ENCODE data around the gene DYNAP.

The DYNAP gene

DNA sequence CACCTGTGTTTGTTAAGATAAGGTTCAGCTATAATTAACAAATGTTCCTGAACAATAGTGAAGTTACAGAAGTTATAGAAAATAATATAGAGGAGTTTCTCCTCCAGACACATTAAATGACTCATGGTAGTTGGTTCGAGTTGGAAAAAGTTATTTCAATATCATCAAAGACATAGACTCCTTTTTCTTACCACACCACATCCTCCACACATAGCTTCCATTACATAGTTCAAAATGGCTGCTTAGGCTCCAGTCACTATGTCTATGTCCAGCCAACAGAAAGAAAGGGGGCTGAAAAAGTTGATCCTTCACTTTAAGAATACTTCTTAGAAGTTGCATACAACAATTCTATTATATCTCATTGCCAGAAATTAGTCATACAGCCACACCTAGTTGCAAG is 50.7 kb downstream of the DYNAP start:
- no peak for DNase-seq

DNA sequence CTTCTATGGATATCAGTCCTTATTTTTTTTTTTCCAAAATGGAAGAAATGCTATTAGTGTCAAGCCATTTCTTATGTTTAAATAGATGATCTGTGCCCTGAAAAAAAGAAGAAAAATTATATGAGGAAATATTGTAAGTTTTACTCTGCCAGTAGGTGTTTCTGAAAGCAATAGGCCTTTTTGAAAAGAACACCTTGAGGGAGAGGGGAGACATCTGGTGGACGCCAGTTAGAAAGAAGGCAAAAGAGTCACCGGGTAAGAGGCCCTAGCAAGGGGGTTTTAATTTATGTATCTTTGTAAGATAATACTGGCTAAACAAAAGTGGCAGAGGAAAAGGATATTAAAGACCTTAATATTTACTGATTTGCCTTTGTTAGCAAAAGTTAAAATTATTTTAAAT is 56.1 kb downstream of the DYNAP start:
- DNase-seq, result no peak

Data from CD4-positive, alpha-beta T cell treated with Interleukin-17A for 4 hours (primary cell).